Activated CD8-positive, alpha-beta memory T cell treated with anti-CD3 and anti-CD28 coated beads, Interleukin-2, amount 50 U/mL, for 4 hours (primary cell): ENCODE data around the gene TMEM179.
"Not testable (repeated sequence)": the region's sequence is repeated elsewhere in the genome, so short reads cannot be mapped to it uniquely, and the experiment has no call there.

ENCODE experiments used
- DNase-seq: peaks from one replicate; pipeline ENCODE4 v3.0.0-alpha.2; 2020

The TMEM179 gene

DNA sequence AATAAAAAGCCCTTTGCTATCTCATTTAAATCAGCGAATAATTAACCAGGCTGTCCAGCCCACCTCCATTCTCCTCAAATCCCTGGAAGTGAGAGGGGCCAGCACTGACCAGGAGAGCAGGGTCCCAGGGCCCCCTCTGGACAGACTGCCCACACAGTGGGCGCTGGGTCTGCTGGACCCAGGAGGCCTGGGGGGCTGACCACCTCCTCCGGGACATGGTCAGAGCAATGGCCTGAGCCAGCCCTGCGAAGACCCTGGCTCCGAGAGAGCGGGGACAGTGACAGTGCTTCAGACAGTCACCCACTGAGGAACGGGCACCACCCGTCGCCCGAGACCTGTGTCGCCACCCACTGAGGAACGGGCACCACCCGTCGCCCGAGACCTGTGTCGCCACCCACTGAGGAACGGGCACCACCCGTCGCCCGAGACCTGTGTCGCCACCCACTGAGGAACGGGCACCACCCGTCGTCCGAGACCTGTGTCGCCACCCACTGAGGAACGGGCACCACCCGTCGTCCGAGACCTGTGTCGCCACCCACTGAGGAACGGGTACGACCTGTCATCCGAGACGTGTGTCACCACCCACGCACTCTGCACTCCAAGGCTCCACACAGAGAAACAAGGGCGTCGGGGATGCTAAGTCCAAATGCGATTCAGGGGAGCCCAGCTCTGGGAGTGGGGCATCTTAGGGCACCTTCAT, 32.4 kb upstream of the TMEM179 start:
- not testable (repeated sequence) for DNase-seq

- DNase-seq: no peak
Observed at GRCh38 chr14:104636131-104636530, 31.6 kb upstream of the TMEM179 start.

GRCh38 chr14:104635717-104636116, 31.1 kb upstream of the TMEM179 start:
- DNase-seq: no peak

DNA sequence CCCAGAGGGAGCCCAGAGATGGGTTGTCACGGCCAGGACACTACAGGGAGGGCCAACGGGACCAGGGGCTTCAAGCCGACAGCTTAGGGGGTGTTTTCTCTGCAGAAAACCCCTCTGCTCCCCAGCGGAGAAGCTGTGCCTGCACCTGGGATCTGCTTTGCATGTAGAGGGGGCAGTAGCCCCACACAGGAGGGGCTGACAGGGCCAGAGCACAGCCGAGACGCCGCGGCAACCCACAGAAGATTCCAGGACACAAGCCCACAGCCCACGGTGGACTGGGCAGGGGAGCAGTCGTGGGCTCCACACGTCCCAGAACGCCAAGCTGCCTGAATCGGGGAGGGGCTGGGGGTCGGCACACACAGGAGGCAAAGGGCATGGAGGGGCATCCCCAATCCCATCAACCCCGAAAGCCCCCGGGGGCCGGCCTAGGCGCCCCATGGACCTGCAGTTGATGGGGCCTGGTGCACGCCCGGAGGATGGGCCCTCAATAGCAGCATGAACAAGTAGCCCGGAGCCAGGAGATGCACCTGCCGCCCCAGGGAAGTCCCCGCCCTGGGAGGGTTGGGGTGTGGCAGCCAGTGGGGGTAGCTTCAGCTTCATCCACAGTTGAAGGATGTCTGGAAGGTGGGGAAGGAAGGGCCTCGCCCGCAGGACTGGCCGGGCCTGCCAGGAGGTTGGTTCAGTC, 30.5 kb upstream of the TMEM179 start:
- DNase-seq: no peak

DNA sequence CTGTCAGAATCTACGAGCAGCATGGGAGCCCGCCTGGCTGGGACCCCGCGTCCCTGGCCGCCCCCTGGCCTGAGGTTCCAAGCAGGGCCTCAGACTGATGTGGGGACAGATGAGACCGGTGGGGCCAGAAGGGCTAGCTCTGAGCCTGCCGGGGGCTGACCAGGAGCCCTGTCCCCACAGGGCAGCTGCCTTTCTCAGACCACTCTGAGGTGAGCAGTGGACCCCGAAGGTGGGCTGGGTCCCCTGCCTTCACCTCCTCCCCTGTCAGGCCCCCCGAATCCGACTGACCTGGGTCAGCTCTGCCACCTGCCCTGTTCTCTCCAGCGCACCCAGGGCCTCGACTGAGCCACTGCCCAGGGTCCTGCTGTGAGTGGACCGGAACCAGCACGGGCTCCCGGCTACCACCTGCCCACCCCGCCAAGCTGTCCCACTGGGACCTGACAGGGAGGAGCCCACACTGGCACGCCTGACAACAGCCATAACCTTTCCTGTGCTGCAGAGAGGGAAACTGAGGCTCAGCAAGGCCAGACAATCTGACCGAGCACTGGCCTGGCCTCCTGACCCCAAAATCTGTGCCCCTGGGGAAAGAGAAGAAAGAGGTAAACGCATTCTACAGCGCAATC, 29.7 kb upstream of the TMEM179 start:
- DNase-seq: no peak

- DNase-seq: no peak
Observed at GRCh38 chr14:104633276-104634137, 28.9 kb upstream of the TMEM179 start.

- no peak for DNase-seq
Observed at GRCh38 chr14:104632781-104633180, 28.2 kb upstream of the TMEM179 start.

DNA sequence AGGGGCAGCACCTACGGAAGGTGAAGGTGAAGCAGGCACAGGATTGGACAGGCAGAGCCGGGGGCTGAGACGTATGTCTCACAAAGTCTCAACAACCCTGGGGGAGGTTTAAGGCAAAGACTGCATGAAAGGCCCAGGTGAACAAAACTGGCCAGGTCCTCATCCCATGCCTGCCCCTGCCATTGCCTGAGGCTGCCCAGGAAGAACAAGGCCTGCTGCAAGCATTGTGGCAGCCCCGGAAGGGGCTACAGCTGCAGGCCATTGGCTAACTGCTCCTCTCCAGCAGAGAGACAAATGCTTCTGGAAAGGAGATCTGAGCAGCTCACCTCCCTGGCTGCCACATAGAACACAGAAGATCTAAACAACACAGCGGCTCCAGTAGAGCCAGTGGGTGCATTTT, 20.4 kb upstream of the TMEM179 start:
- no peak for DNase-seq

- no peak for DNase-seq
Observed at GRCh38 chr14:104614126-104614812, 9.7 kb upstream of the TMEM179 start.

- no peak for DNase-seq
Observed at GRCh38 chr14:104611881-104612280, 7.3 kb upstream of the TMEM179 start.

DNA sequence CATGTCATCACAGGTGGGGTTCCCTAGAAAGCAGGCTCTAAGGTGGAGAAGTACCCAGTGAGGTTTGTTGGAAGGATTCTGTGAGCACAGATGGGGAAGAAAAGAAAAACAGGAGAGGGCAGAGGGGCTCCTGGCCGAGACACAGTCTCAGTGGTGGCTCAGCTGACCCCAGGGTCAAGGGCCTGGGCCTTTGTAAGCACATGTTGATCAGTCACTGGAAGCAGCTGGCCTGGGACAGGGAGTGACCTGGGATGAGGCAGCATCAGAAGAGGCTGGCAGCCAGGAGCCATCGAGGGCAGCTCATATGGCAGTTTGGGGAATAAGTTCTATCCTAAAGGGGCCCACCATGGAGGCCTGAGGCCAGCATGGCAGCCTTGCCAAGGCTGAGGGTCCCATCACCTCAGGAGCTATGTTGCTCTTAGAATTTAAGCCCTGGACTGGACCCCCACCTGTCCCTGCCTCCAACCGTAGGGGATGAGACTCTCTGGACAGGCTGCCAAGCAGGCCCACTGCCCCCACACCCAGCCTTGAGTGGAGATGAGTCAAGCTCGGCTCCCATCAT, 6.3 kb upstream of the TMEM179 start:
- no peak for DNase-seq

DNA sequence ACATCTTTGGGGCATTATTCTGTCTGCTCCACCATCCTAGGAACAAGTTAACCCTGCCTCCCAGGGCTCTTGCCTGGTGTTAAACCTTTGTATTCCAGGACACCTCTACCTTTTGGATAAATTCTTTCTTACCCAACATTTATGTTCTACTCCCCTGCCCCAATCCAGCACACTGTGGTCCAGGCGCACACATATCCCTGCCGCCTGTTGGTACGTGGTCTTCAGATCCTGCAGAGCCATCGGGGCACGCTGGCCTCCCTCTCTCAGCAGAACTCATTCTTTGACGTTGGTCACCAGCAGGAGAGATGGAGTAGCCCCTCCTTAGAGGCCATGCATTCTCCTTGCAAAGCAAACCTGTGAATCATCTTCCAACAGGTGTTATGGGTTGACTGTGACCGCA, 5.1 kb upstream of the TMEM179 start:
- DNase-seq: no peak

DNA sequence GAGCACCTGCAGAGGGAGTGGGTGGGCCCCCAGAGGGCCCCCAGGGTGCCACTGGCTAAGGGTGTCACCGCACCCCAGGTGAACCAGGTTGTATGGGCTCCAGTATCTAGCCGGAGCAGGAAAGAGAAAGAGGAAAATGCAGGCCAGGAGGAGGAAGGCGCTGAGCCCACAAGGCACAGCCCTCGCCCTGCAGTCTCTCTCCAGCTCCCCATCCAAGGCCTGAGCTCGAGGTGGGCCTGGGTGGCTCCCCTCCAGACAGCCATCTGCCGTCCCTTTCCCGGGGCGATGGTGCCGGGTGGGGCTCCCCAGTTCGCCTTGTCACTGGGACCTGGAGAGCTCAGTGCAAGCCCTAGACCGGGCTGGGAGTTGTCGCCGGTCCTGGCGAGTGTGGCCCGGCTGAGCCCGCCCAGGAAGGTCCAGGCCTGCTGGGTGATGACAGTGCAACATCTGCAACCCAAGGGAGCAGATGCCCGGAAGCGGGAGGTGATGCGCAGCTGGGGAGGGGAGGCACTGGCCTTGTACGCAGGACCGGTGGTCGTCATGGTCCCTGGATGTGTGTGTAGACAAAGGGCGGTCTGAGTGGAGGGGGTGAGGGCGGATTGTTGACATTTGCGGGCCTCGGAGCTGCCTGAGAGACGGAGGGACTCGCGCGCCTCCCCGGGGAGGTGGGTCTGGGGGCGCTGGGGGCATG, 716 bp downstream of the TMEM179 start:
- DNase-seq: no peak

DNA sequence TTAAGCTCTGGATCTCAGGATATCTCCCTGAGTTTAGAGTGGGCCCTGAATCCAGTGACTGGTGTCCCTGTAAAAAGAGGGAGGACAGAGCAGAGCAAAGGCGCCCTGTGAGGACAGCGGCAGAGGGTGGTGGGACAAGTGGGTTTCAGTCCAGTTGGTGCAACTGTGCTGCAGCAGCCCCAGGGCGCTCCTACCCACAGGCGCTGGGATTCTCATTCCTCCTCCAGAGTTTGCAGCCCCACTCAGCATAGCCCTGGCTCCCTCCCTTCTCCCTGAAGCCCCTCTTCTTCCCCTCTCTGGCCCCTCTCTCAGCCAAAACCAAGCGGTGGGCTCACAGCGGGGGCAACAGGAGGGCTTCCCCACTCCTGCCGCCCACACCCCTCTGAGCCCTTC, 1.6 kb downstream of the TMEM179 start:
- DNase-seq: peak; percentile 9

- peak; percentile 3 for DNase-seq
Observed at GRCh38 chr14:104602315-104602932, 2.1 kb downstream of the TMEM179 start.

- DNase-seq: peak; percentile 5
Observed at GRCh38 chr14:104601786-104602185, 2.8 kb downstream of the TMEM179 start.

GRCh38 chr14:104600805-104601204, 3.8 kb downstream of the TMEM179 start:
- peak; percentile 5 for DNase-seq

DNA sequence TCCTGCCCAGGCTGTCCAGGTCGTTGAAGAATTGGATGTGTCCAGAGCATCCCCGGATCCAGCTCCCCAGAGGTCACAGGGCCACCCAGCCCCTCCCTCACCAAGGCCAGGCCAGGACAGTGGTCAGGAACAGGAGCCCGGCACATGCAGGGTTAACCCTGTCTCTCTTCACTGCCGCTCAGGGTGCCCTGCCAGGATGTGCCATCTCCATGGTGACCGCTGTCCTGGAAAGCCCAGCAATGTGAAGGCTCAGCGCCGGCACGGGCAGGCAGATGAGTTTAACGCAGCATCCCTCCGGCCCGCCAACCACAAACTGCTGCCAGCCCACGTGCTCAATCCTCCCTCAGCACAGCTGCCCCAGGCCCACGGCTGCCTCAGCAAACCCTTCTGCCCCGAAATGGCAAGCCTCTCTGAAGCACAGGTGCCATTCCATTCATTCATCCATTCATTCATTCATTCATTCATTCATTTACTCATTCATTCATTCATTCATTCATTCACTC, 4.4 kb downstream of the TMEM179 start:
- DNase-seq: peak; percentile 11

DNA sequence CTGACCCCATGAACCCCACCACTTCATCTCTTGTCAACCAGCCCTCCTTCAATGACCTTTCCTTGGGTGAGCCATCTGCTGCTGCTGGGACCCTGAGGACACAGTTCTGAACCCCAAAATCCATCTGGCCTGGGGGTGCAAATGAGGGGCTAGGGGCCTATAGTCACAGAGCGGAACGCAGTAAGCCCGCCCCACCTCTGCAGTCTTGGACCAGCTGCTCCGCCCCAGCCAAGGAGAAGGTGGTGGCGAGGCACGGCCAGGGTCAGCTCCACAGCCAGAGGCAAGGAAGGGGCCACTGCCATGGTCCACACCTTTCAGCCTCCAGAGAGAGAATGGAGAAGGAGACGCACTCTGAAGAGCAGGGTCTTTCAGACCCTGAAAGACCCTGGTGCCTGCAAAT, 5.1 kb downstream of the TMEM179 start:
- DNase-seq: peak; percentile 3

DNA sequence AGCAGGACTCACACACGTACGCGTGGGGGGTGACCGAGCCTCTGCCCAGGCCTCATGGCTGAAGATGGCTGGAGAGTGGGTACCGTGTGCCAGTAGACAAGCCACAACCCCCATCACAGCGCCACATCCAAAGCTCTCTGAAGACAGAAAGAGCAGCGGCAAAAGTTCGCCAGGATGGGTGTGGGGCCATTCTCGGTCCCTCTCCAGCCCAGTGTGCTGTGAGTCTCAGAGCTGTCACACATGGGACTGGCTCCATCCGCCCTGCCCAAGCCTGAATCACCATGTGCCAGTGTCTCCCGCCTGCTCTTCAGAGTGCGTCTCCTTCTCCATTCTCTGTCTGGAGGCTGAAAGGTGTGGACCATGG, 5.7 kb downstream of the TMEM179 start:
- DNase-seq: no peak
